ENCODE measurements around the gene MOK. TPM values are rescaled to one million over a fixed set of nuclear protein-coding genes. Genes with fewer than 3 reads are reported as not detected.
A peak's percentile ranks its signal among the peaks of the same experiment; 100 is the strongest.

Gene MOK
- total and polyA plus RNA-seq, 9 donors = 8.6 to 14.0 (median 9.9) TPM

GRCh38 chr14:102264775-102265174 lies 40.2 kb downstream of the MOK start:
- no peaks in the 10 kb centered on the region for H3K27me3 ChIP-seq (ENCODE audit: control insufficient read depth, insufficient read depth, low read length)
- H3K9me3 ChIP-seq (replicated peaks; ENCODE audit: control insufficient read depth, low read depth, low read length) = no peaks in the 10 kb centered on the region
- H3K4me3 ChIP-seq (ENCODE audit: low read length) = no peak overlapping the region
- DNase-seq = no peak
- no peaks in the 10 kb centered on the region for H3K36me3 ChIP-seq (ENCODE audit: control insufficient read depth, insufficient read depth, low read length)
- H3K4me1 ChIP-seq (ENCODE audit: control insufficient read depth, insufficient read depth, low read length) = no peaks in the 10 kb centered on the region
- 95% methylated on average over 3 of the region's 4 CpGs for WGBS (ENCODE audit: insufficient coverage)
- H3K27ac ChIP-seq (ENCODE audit: low read length) = no peak overlapping the region

DNA sequence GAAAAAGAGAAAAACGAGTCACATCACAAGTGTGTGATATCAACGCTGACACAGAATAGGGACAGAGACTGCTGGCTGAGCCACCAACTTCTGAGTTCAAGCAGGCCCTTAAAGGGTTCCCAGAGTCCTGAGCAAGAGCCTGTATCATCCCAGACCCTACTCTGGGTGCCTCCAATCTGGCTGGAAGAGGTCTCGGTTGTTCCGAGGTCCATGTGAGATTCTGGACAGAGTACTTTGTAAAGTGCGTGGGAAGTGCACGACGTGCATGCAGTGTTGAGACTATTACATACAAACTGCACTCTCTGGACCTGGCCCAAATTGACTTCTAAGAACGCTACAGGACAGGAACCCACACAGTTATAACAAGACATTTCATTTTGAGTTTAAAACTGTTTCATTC lies 40.6 kb downstream of the MOK start:
- no peaks in the 10 kb centered on the region for H3K9me3 ChIP-seq (replicated peaks; ENCODE audit: control insufficient read depth, low read depth, low read length)
- no peak overlapping the region for H3K4me3 ChIP-seq (ENCODE audit: low read length)
- no peak for DNase-seq
- no peaks in the 10 kb centered on the region for H3K36me3 ChIP-seq (ENCODE audit: control insufficient read depth, insufficient read depth, low read length)
- no peaks in the 10 kb centered on the region for H3K4me1 ChIP-seq (ENCODE audit: control insufficient read depth, insufficient read depth, low read length)
- WGBS (ENCODE audit: insufficient coverage) = 81% methylated on average over 2 of the region's 8 CpGs
- H3K27me3 ChIP-seq (ENCODE audit: control insufficient read depth, insufficient read depth, low read length) = no peaks in the 10 kb centered on the region
- no peak overlapping the region for H3K27ac ChIP-seq (ENCODE audit: low read length)

DNA sequence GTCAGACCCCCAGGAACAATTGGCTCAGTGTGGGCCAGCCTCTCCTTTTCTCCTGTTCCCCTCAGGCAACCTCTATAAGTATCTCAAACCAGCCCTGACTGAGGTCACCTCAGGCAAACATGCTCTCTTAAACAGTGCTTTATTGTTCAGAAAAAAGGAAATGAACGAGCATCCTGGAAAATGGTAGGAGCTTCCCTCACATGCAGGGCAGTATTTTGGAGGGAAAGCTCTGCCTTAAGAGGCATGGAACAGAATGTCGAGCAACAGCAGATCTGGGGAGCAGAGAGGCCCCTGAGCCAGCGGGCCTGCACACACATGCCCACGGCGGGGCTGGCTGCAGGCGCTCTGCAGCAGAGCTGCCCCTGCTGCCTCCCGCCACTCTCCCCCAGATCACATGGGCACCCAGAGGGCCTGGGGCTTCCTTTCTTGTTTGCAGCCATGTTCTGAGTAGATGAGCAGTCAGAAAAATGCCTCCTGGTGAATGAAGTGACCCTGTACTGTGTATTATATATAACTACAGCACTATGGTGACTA lies 42.0 kb downstream of the MOK start:
- Histone ChIP-seq H3K4me3 (ENCODE audit: low read length) (no peak overlapping the region), H3K4me1 (ENCODE audit: control insufficient read depth, insufficient read depth, low read length) (no peaks in the 10 kb centered on the region), H3K9me3 (replicated peaks; ENCODE audit: control insufficient read depth, low read depth, low read length) (no peaks in the 10 kb centered on the region), H3K36me3 (ENCODE audit: control insufficient read depth, insufficient read depth, low read length) (no peaks in the 10 kb centered on the region), H3K27ac (ENCODE audit: low read length) (no peak overlapping the region), H3K27me3 (ENCODE audit: control insufficient read depth, insufficient read depth, low read length) (no peaks in the 10 kb centered on the region)
- DNase-seq = peak; percentile 13
- WGBS (ENCODE audit: insufficient coverage) = 55% methylated on average over 5 of the region's 7 CpGs

DNA sequence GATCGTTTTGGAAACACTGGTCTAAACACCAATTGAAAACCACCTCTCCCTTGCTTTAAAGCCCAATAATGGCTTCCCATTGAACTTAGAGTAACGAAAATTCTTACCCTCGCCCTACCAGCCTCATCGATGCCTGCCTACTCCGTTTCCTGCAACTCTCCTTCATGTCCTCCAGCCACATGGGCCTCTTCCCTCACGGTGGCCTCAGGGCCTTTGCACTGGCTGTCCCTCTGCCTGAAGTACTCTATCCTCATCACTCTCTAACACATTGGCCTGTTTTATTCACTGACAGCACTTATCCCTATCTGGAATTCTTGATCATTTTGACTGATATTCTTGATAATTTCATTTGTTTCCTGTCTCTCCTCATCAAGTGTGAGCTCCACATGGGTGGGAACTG lies 46.8 kb downstream of the MOK start:
- no peak for DNase-seq
- H3K9me3 ChIP-seq (replicated peaks; ENCODE audit: control insufficient read depth, low read depth, low read length) = no peaks in the 10 kb centered on the region
- no peak overlapping the region for H3K27ac ChIP-seq (ENCODE audit: low read length)
- no peak overlapping the region for H3K4me3 ChIP-seq (ENCODE audit: low read length)
- H3K27me3 ChIP-seq (ENCODE audit: control insufficient read depth, insufficient read depth, low read length) = no peaks in the 10 kb centered on the region
- no peaks in the 10 kb centered on the region for H3K4me1 ChIP-seq (ENCODE audit: control insufficient read depth, insufficient read depth, low read length)
- H3K36me3 ChIP-seq (ENCODE audit: control insufficient read depth, insufficient read depth, low read length) = no peaks in the 10 kb centered on the region
- 93% methylated on average over 6 of the region's 6 CpGs for WGBS (ENCODE audit: insufficient coverage)

DNA sequence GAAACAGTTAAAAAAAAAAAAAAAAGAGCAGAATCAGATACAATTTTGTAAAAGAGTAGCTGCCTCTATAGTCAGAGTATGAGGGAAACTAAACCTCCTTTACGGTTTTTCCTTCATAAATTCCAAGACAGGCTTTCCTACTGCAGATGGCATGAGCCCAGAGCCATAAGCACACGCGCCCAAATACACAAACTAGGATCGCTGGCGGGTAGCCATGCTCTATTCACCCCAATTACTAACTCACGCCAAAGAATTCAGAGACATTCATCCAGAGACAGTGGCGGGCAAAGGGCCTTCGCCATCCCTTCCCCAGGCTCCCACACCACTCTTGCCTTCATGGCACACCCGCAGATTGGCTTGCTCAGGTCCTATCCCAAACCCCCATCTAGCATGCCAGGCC lies 48.2 kb downstream of the MOK start:
- H3K4me3 ChIP-seq (ENCODE audit: low read length) = no peak overlapping the region
- no peaks in the 10 kb centered on the region for H3K36me3 ChIP-seq (ENCODE audit: control insufficient read depth, insufficient read depth, low read length)
- 93% methylated on average over 8 of the region's 9 CpGs for WGBS (ENCODE audit: insufficient coverage)
- DNase-seq = no peak
- H3K27ac ChIP-seq (ENCODE audit: low read length) = no peak overlapping the region
- H3K9me3 ChIP-seq (replicated peaks; ENCODE audit: control insufficient read depth, low read depth, low read length) = no peaks in the 10 kb centered on the region
- H3K27me3 ChIP-seq (ENCODE audit: control insufficient read depth, insufficient read depth, low read length) = no peaks in the 10 kb centered on the region
- peaks cover 3% of the 10 kb centered on the region for H3K4me1 ChIP-seq (ENCODE audit: control insufficient read depth, insufficient read depth, low read length)

DNA sequence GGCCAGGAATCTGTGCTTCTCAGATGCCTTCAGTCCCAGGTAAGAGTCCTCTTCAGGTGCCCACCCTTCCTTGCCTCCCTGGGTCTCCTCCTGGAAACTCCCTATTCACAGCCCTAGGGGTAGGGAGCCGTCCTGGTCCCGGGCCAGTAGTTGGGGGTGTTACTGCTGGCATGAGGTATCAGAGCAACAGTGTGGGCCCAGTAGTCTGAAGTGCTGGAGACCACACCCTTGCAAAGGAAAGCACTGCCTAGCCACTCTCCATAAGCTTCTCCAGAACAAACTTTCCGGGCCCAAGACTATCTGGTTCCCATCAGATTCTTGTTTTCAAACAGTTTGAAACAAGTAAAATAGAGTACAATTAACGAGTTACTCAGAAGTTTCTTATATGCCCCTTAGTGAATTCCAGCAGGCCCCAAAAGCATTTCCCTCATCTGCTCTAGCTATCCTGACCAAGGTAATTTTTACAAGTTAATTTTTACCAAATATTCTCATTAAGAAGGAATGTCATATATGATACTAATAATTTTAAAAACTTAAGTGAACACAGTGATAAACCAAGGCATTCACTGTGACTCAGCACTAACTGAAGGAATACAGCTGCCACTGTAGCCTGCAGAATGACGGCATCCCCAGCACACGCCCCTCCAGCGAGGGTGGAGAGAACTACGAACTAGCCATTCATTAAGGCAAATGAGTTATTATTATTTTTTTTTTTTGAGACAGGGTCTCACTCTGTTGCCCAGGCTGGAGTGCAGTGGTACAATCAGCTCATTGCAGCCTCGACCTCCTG lies 49.4 kb downstream of the MOK start:
- no peak overlapping the region for H3K4me3 ChIP-seq (ENCODE audit: low read length)
- H3K36me3 ChIP-seq (ENCODE audit: control insufficient read depth, insufficient read depth, low read length) = no peaks in the 10 kb centered on the region
- DNase-seq = no peak
- no CpG with 5 or more reads among the region's 9 CpGs for WGBS (ENCODE audit: insufficient coverage)
- no peaks in the 10 kb centered on the region for H3K27me3 ChIP-seq (ENCODE audit: control insufficient read depth, insufficient read depth, low read length)
- peaks cover 3% of the 10 kb centered on the region for H3K4me1 ChIP-seq (ENCODE audit: control insufficient read depth, insufficient read depth, low read length)
- no peaks in the 10 kb centered on the region for H3K9me3 ChIP-seq (replicated peaks; ENCODE audit: control insufficient read depth, low read depth, low read length)
- H3K27ac ChIP-seq (ENCODE audit: low read length) = no peak overlapping the region

DNA sequence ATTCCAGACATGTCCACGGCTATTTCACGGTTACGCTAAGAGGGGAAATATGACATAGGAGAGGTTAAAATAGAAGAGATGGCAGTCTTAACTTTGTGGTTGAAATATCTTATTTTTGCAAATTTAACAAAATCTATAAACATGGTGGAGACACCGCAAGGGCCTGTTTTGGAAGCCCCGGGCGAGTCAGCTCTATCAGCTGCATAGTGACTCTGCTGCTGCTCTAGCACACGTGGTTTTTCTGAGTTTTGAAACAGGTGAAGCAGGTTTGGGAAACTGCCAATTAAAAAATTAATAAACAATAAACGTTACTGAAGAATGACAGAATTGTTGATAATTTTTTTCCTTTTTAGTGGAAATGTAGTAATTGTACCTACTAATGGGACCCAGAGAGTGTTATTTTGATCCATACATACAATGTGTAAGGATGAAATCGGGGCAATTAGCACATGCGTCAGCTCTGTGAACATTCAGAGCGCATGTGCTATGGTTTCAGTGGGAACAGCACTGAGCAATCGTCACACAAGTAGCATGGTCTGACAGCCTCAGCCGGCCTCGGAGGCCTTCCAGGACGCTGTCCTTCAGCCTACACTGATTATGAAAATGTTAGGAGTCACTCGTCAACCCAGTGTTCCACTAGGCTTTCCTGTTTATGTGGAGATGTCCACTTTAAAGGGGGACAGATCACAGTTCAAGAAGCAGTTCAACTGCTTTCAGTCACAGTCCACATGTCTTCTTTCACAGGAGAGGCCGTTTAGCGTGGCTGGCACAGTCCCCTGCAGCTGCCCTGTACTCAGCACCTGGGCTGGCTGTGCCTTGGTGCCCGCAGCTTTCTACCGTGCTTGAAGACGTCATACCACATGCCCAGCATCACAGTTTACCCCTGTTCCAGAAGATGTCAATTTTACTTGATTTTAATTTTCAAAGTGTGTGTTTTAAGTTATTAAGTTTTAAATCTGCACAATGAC lies 51.8 kb downstream of the MOK start:
- no peak overlapping the region for H3K4me3 ChIP-seq (ENCODE audit: low read length)
- no peaks in the 10 kb centered on the region for H3K36me3 ChIP-seq (ENCODE audit: control insufficient read depth, insufficient read depth, low read length)
- H3K9me3 ChIP-seq (replicated peaks; ENCODE audit: control insufficient read depth, low read depth, low read length) = no peaks in the 10 kb centered on the region
- DNase-seq = no peak
- 86% methylated on average over 6 of the region's 21 CpGs for WGBS (ENCODE audit: insufficient coverage)
- H3K27ac ChIP-seq (ENCODE audit: low read length) = no peak overlapping the region
- peaks cover 3% of the 10 kb centered on the region for H3K4me1 ChIP-seq (ENCODE audit: control insufficient read depth, insufficient read depth, low read length)
- no peaks in the 10 kb centered on the region for H3K27me3 ChIP-seq (ENCODE audit: control insufficient read depth, insufficient read depth, low read length)

DNA sequence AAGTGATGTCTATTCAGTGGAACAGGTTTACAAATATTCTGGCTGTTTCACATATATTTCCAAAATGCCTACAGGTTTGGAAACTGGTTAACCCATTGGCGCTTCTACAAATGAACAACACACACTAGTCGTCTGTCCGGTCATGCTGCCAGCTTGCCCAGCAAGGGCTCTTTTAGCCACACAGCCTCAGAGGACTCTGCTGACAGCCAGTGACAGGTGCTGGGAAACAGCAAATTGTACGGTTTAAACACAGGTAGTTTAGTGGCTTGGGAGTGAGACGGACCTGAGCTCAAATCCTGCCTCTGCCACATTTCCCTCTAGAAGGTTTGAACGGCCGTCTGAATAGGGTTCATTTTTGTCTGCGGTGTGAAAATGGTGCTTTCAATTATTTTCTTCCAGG lies 53.8 kb downstream of the MOK start:
- Histone ChIP-seq H3K9me3 (replicated peaks; ENCODE audit: control insufficient read depth, low read depth, low read length) (no peaks in the 10 kb centered on the region), H3K27ac (ENCODE audit: low read length) (no peak overlapping the region), H3K27me3 (ENCODE audit: control insufficient read depth, insufficient read depth, low read length) (no peaks in the 10 kb centered on the region), H3K36me3 (ENCODE audit: control insufficient read depth, insufficient read depth, low read length) (no peaks in the 10 kb centered on the region), H3K4me3 (ENCODE audit: low read length) (no peak overlapping the region), H3K4me1 (ENCODE audit: control insufficient read depth, insufficient read depth, low read length) (peaks cover 3% of the 10 kb centered on the region)
- no CpG with 5 or more reads among the region's 8 CpGs for WGBS (ENCODE audit: insufficient coverage)
- DNase-seq = no peak

- DNase-seq = no peak
- H3K9me3 ChIP-seq (replicated peaks; ENCODE audit: control insufficient read depth, low read depth, low read length) = no peaks in the 10 kb centered on the region
- no peak overlapping the region for H3K27ac ChIP-seq (ENCODE audit: low read length)
- 91% methylated on average over 10 of the region's 15 CpGs for WGBS (ENCODE audit: insufficient coverage)
- H3K36me3 ChIP-seq (ENCODE audit: control insufficient read depth, insufficient read depth, low read length) = no peaks in the 10 kb centered on the region
- peaks cover 3% of the 10 kb centered on the region for H3K4me1 ChIP-seq (ENCODE audit: control insufficient read depth, insufficient read depth, low read length)
- H3K4me3 ChIP-seq (ENCODE audit: low read length) = no peak overlapping the region
- H3K27me3 ChIP-seq (ENCODE audit: control insufficient read depth, insufficient read depth, low read length) = no peaks in the 10 kb centered on the region
These were observed 54.3 kb downstream of the MOK start for GRCh38 chr14:102250636-102251035.

GRCh38 chr14:102249981-102250380 lies 55.0 kb downstream of the MOK start:
- H3K27ac ChIP-seq (ENCODE audit: low read length) = no peak overlapping the region
- H3K9me3 ChIP-seq (replicated peaks; ENCODE audit: control insufficient read depth, low read depth, low read length) = no peaks in the 10 kb centered on the region
- H3K4me3 ChIP-seq (ENCODE audit: low read length) = no peak overlapping the region
- DNase-seq = no peak
- H3K4me1 ChIP-seq (ENCODE audit: control insufficient read depth, insufficient read depth, low read length) = peaks cover 3% of the 10 kb centered on the region
- no peaks in the 10 kb centered on the region for H3K36me3 ChIP-seq (ENCODE audit: control insufficient read depth, insufficient read depth, low read length)
- WGBS (ENCODE audit: insufficient coverage) = no CpG with 5 or more reads among the region's 6 CpGs
- H3K27me3 ChIP-seq (ENCODE audit: control insufficient read depth, insufficient read depth, low read length) = no peaks in the 10 kb centered on the region

All from muscle of leg (tissue), 11 donors.